ENCODE data around the gene RBM47.

DNA sequence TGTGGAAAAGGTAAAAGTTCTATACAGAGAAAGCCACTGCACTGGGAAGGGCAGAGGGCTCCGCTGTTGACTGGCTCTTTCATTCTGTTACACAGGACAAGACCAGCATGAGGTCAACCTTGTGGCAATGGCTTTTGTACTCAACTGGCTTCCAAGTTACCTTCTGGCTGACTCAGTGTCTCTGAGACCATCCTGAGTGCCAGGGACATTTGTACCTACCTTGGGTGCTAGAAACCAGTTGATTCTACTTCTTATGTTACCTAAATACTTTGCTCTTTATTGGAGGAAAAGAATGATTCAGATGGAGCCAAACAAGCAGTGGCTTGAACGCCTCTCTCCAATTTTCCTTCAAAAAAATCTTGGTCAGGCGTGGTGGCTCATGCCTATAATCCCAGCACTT is 123.2 kb downstream of the RBM47 start:
- TF ChIP-seq, protein P1, sequence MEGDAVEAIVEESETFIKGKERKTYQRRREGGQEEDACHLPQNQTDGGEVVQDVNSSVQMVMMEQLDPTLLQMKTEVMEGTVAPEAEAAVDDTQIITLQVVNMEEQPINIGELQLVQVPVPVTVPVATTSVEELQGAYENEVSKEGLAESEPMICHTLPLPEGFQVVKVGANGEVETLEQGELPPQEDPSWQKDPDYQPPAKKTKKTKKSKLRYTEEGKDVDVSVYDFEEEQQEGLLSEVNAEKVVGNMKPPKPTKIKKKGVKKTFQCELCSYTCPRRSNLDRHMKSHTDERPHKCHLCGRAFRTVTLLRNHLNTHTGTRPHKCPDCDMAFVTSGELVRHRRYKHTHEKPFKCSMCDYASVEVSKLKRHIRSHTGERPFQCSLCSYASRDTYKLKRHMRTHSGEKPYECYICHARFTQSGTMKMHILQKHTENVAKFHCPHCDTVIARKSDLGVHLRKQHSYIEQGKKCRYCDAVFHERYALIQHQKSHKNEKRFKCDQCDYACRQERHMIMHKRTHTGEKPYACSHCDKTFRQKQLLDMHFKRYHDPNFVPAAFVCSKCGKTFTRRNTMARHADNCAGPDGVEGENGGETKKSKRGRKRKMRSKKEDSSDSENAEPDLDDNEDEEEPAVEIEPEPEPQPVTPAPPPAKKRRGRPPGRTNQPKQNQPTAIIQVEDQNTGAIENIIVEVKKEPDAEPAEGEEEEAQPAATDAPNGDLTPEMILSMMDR (IDR thresholded peaks at IDR 0.05; ENCODE audit: insufficient read depth, low read length, poor library complexity, severe bottlenecking), result no peak
- no peak for TF ChIP-seq EZH2phosphoT487 (conservative IDR thresholded peaks at IDR 0.05; ENCODE audit: low read length)
